A549 (cell line): ENCODE measurements around the gene LARP1B. TPM values are rescaled to one million over a fixed set of nuclear protein-coding genes. Genes with fewer than 3 reads are reported as not detected.
A peak's percentile ranks its signal among the peaks of the same experiment; 100 is the strongest.

Experiments
- ATAC-seq, 2 experiments: fragments of 200-7000 bp in 1 of 2; fragments of >200 bp in 1 of 2; cut with Nextera tagmentation in 1 of 2; cut with Tn5 transposase in 1 of 2; 3 replicates each; pipeline versions ENCODE4 v1.8.0 to v1.9.1; 2018 to 2020; ENCODE audit warnings: mild to moderate bottlenecking in 1 of 2, moderate library complexity in 1 of 2
- CTCF ChIA-PET: fragments of 300-600 bp; sonication (Branson Sonifier 250); formaldehyde crosslinking; extraction: SDS; loops from one replicate; lab custom pipeline; 2021; ENCODE audit warnings: antibody characterized with exemption, inconsistent platforms; lab: Yijun Ruan, JAX
- POLR2A ChIA-PET: fragments of 350-600 bp; formaldehyde crosslinking; extraction: SDS; loops from one replicate; lab custom pipeline; 2021; ENCODE audit warnings: antibody characterized with exemption, inconsistent platforms; lab: Yijun Ruan, JAX
- DNase-seq, 2 experiments: peaks; one replicate each; pipeline versions ENCODE4 v3.0.0 to v3.0.0-alpha.2; 2011 to 2016; ENCODE audit warnings: low read depth in 1 of 2, low spot score in 1 of 2
- FAIRE-seq: peaks from 2 replicates; lab custom pipeline; 2011; peaks lifted over from hg19 to GRCh38; lab: Jason Lieb, UNC
- H3K27ac ChIP-seq, 2 experiments: fragments of >200 bp; sonication (Bioruptor Twin); formaldehyde crosslinking; 3 replicates each; pipeline ENCODE4 v1.5.1; 2016 to 2017
- H3K4me1 ChIP-seq: fragments of >200 bp; sonication (Bioruptor Twin); formaldehyde crosslinking; 3 replicates; pipeline ENCODE4 v1.6.1; 2016
- H3K4me2 ChIP-seq: fragments of >200 bp; sonication (Bioruptor Twin); formaldehyde crosslinking; 3 replicates; pipeline ENCODE4 v1.6.1; 2016
- H3K4me3 ChIP-seq: fragments of >200 bp; sonication (Bioruptor Twin); formaldehyde crosslinking; 3 replicates; pipeline ENCODE4 v1.5.1; 2016
- H3K9me3 ChIP-seq: fragments of >200 bp; sonication (Bioruptor Twin); formaldehyde crosslinking; 3 replicates; pipeline ENCODE4 v1.6.1; 2016
- BHLHE40 ChIP-seq: IDR thresholded peaks from 2 replicates; pipeline ENCODE4 v1.6.1; 2012; ENCODE audit warnings: low read depth, low read length, inconsistent platforms
- CBX2 ChIP-seq: fragments of 200-600 bp; sonication (generic); IDR thresholded peaks from 2 replicates; pipeline ENCODE4 v1.6.1; 2016; ENCODE audit warnings: low read depth, mild to moderate bottlenecking, borderline replicate concordance
- CTCF ChIP-seq: fragments of >200 bp; sonication (Bioruptor Twin); formaldehyde crosslinking; IDR thresholded peaks from 3 replicates; pipeline ENCODE4 v1.5.1; 2016
- EHMT2 ChIP-seq: fragments of 200-600 bp; sonication (generic); IDR thresholded peaks from 2 replicates; pipeline ENCODE4 v1.6.1; 2016; ENCODE audit warnings: antibody characterized with exemption, low read depth, mild to moderate bottlenecking, moderate library complexity
- EP300 ChIP-seq, 2 experiments: fragments of >200 bp; sonication (Bioruptor Twin); formaldehyde crosslinking; IDR thresholded peaks; 2 replicates in 1 of 2; 3 replicates in 1 of 2; pipeline ENCODE4 v1.6.1; 2016 to 2017
- ESRRA ChIP-seq: fragments of 150-350 bp; IDR thresholded peaks from 2 replicates; pipeline ENCODE4 v1.6.1; 2014; ENCODE audit warnings: mild to moderate bottlenecking, low read length, borderline replicate concordance
- FOSB ChIP-seq: fragments of 250-450 bp; sonication (Bioruptor Pico); IDR thresholded peaks from 2 replicates; pipeline ENCODE4 v1.5.0; 2020; ENCODE audit warnings: mild to moderate bottlenecking, moderate library complexity
- FOSL2 ChIP-seq, 2 experiments: fragments of 450-650 bp in 1 of 2; fragments of >200 bp in 1 of 2; sonication (Bioruptor Twin) in 1 of 2; formaldehyde crosslinking; IDR thresholded peaks; 2 replicates each; pipeline versions ENCODE4 v1.5.0 to v1.6.1; 2016 to 2020; ENCODE audit warnings: mild to moderate bottlenecking in 1 of 2, moderate library complexity in 1 of 2
- HDAC2 ChIP-seq: fragments of 200-600 bp; sonication (generic); IDR thresholded peaks from 2 replicates; pipeline ENCODE4 v1.6.1; 2016
- HOXB5 ChIP-seq: fragments of 250-450 bp; sonication (Bioruptor Pico); IDR thresholded peaks from 2 replicates; pipeline ENCODE4 v1.5.0; 2020; ENCODE audit warnings: mild to moderate bottlenecking, moderate library complexity
- JUN ChIP-seq, 2 experiments: fragments of >200 bp; sonication (Bioruptor Twin); formaldehyde crosslinking; IDR thresholded peaks; 2 replicates in 1 of 2; 3 replicates in 1 of 2; pipeline ENCODE4 v1.6.1; 2016 to 2017
- MAFK ChIP-seq: fragments of 450-650 bp; IDR thresholded peaks from 2 replicates; pipeline ENCODE4 v1.6.1; 2014; ENCODE audit not compliant: partially characterized antibody
- MAZ ChIP-seq: fragments of 150-350 bp; IDR thresholded peaks from 2 replicates; pipeline ENCODE4 v1.6.1; 2014; ENCODE audit warnings: antibody characterized with exemption, low read depth, low read length, borderline replicate concordance
- MYC ChIP-seq: IDR thresholded peaks from 2 replicates; pipeline ENCODE4 v1.6.1; 2012; ENCODE audit warnings: mild to moderate bottlenecking, inconsistent platforms, low read length, improper control_type of control experiment, borderline replicate concordance
- NPAS2 ChIP-seq: fragments of 250-450 bp; sonication (Bioruptor Pico); IDR thresholded peaks from 2 replicates; pipeline ENCODE4 v1.8.0; 2022; ENCODE audit warnings: mild to moderate bottlenecking, moderate library complexity, borderline replicate concordance
- NR3C1 ChIP-seq: fragments of >200 bp; sonication (Bioruptor Twin); formaldehyde crosslinking; IDR thresholded peaks from 3 replicates; pipeline ENCODE4 v1.6.1; 2017
- POLR2A ChIP-seq: IDR thresholded peaks from 2 replicates; pipeline ENCODE4 v1.6.1; 2012; ENCODE audit warnings: mild to moderate bottlenecking, low read length
- POLR2AphosphoS2 ChIP-seq: conservative IDR thresholded peaks from 2 replicates; pipeline ENCODE4 v1.6.1; 2012; ENCODE audit warnings: low read length, improper control_type of control experiment, inconsistent platforms
- RAD21 ChIP-seq, 2 experiments: fragments of >200 bp in 1 of 2; sonication (Bioruptor Twin) in 1 of 2; formaldehyde crosslinking in 1 of 2; IDR thresholded peaks in 1 of 2; conservative IDR thresholded peaks in 1 of 2; 2 replicates in 1 of 2; 3 replicates in 1 of 2; pipeline ENCODE4 v1.6.1; 2012 to 2018; ENCODE audit warnings: inconsistent platforms in 1 of 2
- RARB ChIP-seq: fragments of 250-450 bp; sonication (Bioruptor Pico); IDR thresholded peaks from 2 replicates; pipeline ENCODE4 v1.8.0; 2021; ENCODE audit warnings: mild to moderate bottlenecking, moderate library complexity
- REST ChIP-seq: fragments of 200-600 bp; sonication (generic); IDR thresholded peaks from 2 replicates; pipeline ENCODE4 v1.6.1; 2016; ENCODE audit warnings: antibody characterized with exemption, mild to moderate bottlenecking, moderate library complexity
- SMC3 ChIP-seq: fragments of >200 bp; sonication (Bioruptor Twin); formaldehyde crosslinking; IDR thresholded peaks from 3 replicates; pipeline ENCODE4 v1.6.1; 2018; ENCODE audit warnings: inconsistent platforms
- TFCP2L1 ChIP-seq: fragments of 250-450 bp; sonication (Bioruptor Pico); IDR thresholded peaks from 2 replicates; pipeline ENCODE4 v1.5.0; 2021; ENCODE audit warnings: mild to moderate bottlenecking
- USF2 ChIP-seq: fragments of 450-650 bp; IDR thresholded peaks from 2 replicates; pipeline ENCODE4 v1.6.1; 2014; ENCODE audit warnings: antibody characterized with exemption
- ZNF302 ChIP-seq: fragments of 250-450 bp; sonication (Bioruptor Pico); IDR thresholded peaks from 2 replicates; pipeline ENCODE4 v1.9.0; 2021; ENCODE audit warnings: inconsistent platforms, mild to moderate bottlenecking, moderate library complexity
- ZSCAN20 ChIP-seq: fragments of 250-450 bp; sonication (Bioruptor Pico); IDR thresholded peaks from 2 replicates; pipeline ENCODE4 v1.8.0; 2022; ENCODE audit warnings: mild to moderate bottlenecking, moderate library complexity
- WGBS: methylation state at CpG from one replicate; pipeline ENCODE4 v1.1.6; 2017; ENCODE audit errors: missing lambda C conversion rate; 5-methylcytosine and 5-hydroxymethylcytosine counted together
- polyA plus RNA-seq, 4 experiments: library from polyadenylated mRNA; depleted of rRNA in 3 of 4; stranded (reverse); fragments of >200 nt; fragmentation: RNase III in 1 of 4; extraction: RNeasy Plus Mini Kit Qiagen cat#74134 plus additional on column Dnase treatment in 1 of 4; gene quantifications; 2 replicates in 3 of 4; 3 replicates in 1 of 4; pipeline ENCODE4 v1.2.3, GENCODE V29; 2011 to 2017
- TF ChIP-seq, protein P1 (sequence below): fragments of >200 bp; sonication (Bioruptor Twin); formaldehyde crosslinking; IDR thresholded peaks from 2 replicates; pipeline ENCODE4 v1.6.1; 2016

LARP1B gene
- polyA plus RNA-seq, 2 of the 4 experiments (the other 2 are of a cell fraction), result 8.6 to 25.6 TPM

GRCh38 chr4:128186623-128187022 lies 125.5 kb downstream of the LARP1B start:
- ATAC-seq (no peak), FAIRE-seq (no peak), DNase-seq (no peak)
- Histone ChIP-seq H3K4me2 (no peak overlapping the region), H3K9me3 (no peaks in the 10 kb centered on the region), H3K4me1 (peaks cover 7% of the 10 kb centered on the region), H3K4me3 (no peak overlapping the region), H3K27ac (no peak overlapping the region)
- TF ChIP-seq EHMT2 (no peak), CTCF (no peak), USF2 (no peak), POLR2A (no peak), MYC (no peak)
- POLR2A ChIA-PET, result no interaction called here
- CTCF ChIA-PET, result no interaction called here
- WGBS, result 72% methylated on average over 2 of the region's 2 CpGs

- peak overlapping the region; percentile 48 to 82 for H3K27ac ChIP-seq
- peak; percentile 36 for FAIRE-seq
- no peak overlapping the region for H3K4me3 ChIP-seq
- peak overlapping the region; percentile 50; the same call in 2 of the 3 replicates for H3K4me2 ChIP-seq
- ChIA-PET POLR2A (no interaction called here), CTCF (interaction anchor here (0.6 to 2.3 kb wide), 27 partner anchors 10 to 1139 kb away, joined by 3 to 8 read pairs (median 3); partner anchors contain the start of genes LARP1B and PGRMC2)
- H3K4me1 ChIP-seq, result peaks cover 13% of the 10 kb centered on the region
- peak; percentile 25 to 70 for DNase-seq
- no peaks in the 10 kb centered on the region for H3K9me3 ChIP-seq
- ATAC-seq, result peak; percentile 90 to 98
- WGBS, result 3% methylated on average over 4 of the region's 5 CpGs
- TF ChIP-seq ZSCAN20 (CRISPR knock-in tag), result no peak
- no peak for TF ChIP-seq NPAS2
- no peak for TF ChIP-seq RARB (CRISPR knock-in tag)
- no peak for TF ChIP-seq CBX2
- no peak for TF ChIP-seq MAFK
- no peak for TF ChIP-seq USF2
- TF ChIP-seq NR3C1, result no peak
- peak; percentile 90 to 94 for TF ChIP-seq RAD21 (conservative IDR thresholded peaks at IDR 0.05 in 1 of 2, IDR thresholded peaks at IDR 0.05 in 1 of 2)
- no peak for TF ChIP-seq EHMT2
- TF ChIP-seq, protein P1, sequence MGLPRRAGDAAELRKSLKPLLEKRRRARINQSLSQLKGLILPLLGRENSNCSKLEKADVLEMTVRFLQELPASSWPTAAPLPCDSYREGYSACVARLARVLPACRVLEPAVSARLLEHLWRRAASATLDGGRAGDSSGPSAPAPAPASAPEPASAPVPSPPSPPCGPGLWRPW, result no peak
- TF ChIP-seq MAZ, result no peak
- TF ChIP-seq FOSL2 (IDR thresholded peaks at IDR 0.05), result no peak
- no peak for TF ChIP-seq FOSL2 (CRISPR knock-in tag; IDR thresholded peaks at IDR 0.05)
- TF ChIP-seq SMC3, result peak; percentile 77
- TF ChIP-seq POLR2AphosphoS2, result no peak
- TF ChIP-seq TFCP2L1 (CRISPR knock-in tag), result no peak
- TF ChIP-seq BHLHE40, result no peak
- TF ChIP-seq ZNF302, result no peak
- TF ChIP-seq CTCF, result peak; percentile 79
- no peak for TF ChIP-seq ESRRA
- no peak for TF ChIP-seq HOXB5
- TF ChIP-seq EP300 (IDR thresholded peaks at IDR 0.05), result 0 out of 5 replicates have a peak, but pooled peaks of 1 of the 2 experiments have one; percentile 11
- no peak for TF ChIP-seq HDAC2
- TF ChIP-seq JUN (IDR thresholded peaks at IDR 0.05), result no peak
- no peak for TF ChIP-seq REST
- no peak for TF ChIP-seq FOSB (CRISPR knock-in tag)
Observed at GRCh38 chr4:128191115-128191781, 130.1 kb downstream of the LARP1B start.
